Measurements from ENCODE around the gene PRPF4. TPM values are rescaled to one million over a fixed set of nuclear protein-coding genes. Genes with fewer than 3 reads are reported as not detected.

The PRPF4 gene
- total and polyA plus RNA-seq, 9 of the 15 experiments (the other 6 are each of a cell fraction or from before 2014, with no cell fraction given) = 25.8 to 66.0 (median 39.8) TPM

GRCh38 chr9:113331780-113332179 lies 56.3 kb downstream of the PRPF4 start (continued):
- no peak for TF ChIP-seq HMGXB4 (CRISPR knock-in tag; IDR thresholded peaks at IDR 0.05)
- no peak for TF ChIP-seq E2F4 (CRISPR knock-in tag; IDR thresholded peaks at IDR 0.05; ENCODE audit: low read depth)
- no peak for TF ChIP-seq MGA (IDR thresholded peaks at IDR 0.05)

Measured in K562 (cell line).